GM19463 (cell line): Measurements from ENCODE around the gene PLCXD3.

ENCODE experiments used
- ATAC-seq: cut with Tn5 transposase; IDR thresholded peaks from one replicate; pipeline ENCODE4 v1.9.1; 2021; ENCODE audit warnings: mild to moderate bottlenecking, moderate library complexity; ENCODE audit not compliant: unreplicated experiment

The PLCXD3 gene

DNA sequence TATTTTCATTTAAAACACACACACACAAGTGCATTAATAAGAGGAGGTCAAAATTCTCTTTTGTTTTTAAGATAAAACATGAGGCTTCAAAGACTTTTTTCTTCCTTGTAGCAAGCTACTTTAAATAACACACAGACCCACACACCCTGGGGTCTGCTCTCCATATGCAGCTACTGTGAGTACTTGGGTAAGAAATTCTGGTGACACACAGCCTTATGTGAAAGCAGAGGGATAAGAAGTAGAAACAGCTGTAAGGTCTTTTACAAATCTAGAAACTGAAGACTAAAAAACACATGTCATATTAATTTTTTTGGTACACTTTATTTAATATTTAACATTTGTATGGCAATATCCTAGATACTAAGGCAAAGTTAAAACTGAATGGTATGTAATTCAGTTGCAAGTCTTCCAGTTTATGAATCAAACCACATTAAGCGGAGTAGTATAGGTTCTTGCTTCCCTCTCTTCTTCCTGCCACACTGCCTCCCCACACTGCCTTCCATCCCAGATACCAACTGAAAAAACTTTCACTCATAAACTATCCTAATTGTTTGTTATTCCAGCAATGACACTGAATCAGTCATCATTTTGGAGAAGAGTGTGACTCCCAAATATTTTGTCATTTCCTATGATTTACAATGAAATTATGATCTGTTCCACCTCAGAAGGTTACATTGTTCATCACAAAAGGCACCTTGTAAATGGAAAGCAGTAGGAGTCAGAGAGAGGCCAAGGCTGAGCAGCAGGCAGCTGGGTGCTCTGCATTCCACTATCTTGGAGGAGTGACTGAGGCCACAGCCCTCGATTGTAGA, 92.0 kb downstream of the PLCXD3 start:
- no peak for ATAC-seq

DNA sequence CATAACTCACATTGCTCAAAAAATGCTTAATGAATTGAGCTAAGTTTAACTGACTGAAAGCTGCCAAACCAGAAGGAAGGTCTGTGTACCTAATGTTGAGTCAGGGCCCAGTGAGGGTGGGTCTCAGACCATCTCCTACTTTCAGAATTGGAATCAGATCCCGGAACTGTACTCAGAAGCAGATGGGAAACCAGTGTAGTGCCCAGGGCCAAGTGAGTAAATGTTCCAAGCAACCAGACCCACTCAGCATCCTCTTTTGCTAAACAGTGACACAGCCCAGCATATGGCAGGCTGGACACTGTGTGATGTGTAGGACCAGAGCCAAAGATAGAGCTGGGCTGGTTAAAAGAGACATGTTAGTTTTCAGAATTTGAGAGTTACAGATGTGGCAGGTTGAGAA, 94.1 kb downstream of the PLCXD3 start:
- ATAC-seq = no peak

DNA sequence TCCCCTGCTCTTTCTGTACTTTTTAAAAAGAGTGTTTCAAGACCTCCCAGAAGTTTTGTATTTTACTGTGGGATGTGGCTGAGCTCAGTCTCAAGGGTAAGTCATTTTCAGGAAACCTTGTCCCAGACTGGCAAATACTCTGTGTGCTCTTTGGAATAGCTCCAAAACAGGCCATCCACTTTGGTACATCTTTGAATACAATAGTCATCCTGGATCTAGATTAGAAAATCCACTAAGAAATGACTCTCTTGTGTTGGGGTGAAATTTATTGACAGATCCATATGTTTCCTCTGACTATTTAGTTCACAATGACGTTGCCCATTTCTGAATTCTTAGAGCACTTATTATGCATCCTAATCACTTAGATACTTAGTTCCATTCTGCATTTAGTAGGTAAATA, 95.2 kb downstream of the PLCXD3 start:
- no peak for ATAC-seq

DNA sequence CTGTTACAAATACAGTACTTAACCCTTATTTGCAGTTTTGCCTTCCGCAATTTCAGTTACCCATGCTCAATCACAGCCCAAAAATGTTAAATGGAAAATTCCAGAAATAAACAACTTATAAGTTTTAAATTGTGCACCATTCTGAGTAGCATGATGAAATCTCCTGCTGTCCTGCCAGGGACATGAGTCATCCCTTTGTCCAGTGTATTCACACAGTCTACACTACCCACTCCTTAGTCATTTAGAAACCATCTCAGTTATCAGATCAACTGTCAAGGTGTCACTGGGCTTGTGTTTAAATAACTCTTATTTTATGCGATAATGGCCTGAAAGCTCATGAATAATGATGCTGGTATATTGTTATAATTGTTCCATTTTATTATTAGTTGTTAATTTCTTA, 95.8 kb downstream of the PLCXD3 start:
- ATAC-seq = no peak

DNA sequence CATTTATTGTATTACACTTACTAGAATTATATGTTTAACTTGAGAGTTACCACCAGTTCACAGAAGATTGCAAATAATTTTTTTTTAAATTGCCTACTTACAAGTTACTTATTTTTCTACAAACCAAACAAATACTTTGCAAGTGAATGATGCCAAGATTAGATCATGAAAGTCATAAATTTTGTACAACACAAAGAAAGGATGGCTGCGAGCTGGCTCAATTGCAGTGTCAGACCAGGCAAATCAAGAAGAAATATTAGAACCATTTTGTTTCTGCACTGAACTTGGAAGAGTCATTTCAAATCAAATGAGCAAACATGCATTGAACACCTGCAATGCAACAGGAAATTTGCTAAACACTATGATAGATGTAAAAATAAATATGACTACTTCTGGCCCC, 97.3 kb downstream of the PLCXD3 start:
- ATAC-seq = no peak

DNA sequence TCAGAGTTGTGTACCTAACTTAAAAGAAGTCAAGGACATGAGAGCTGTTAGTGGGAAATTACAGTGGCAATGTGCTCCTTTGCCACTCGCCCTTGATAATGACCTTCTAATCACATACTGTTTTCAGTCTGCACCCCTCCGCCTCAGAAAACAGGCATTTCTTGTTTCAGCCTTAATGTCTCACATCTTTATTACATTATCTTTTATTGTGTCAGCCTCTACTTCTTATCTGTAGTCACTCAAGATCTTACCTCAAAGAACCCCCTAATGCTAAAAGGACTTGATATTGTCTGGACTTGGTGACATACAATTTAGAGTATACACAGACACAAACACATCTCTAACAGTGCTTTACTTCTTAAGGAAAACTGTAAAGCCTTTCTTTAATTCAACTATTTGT, 97.9 kb downstream of the PLCXD3 start:
- ATAC-seq = no peak

DNA sequence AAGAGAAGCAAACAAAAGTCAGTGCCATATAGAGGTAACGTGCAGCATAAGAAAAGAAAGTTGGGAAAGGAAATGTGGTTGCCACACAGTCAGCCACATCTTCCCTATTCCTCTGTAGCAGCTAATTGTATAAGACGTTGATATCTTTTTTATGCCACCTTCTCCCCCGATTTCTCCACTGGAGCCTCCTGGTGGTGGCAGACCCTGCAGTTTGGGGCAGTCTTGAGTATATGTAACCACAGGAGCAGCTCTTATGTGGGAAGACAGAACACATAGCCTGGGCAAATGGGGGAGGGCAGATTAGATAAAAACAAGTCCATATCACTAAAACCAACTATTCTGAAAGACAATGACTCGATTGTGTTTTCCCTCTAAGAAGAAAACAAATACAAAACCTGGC, 99.7 kb downstream of the PLCXD3 start:
- ATAC-seq = no peak

DNA sequence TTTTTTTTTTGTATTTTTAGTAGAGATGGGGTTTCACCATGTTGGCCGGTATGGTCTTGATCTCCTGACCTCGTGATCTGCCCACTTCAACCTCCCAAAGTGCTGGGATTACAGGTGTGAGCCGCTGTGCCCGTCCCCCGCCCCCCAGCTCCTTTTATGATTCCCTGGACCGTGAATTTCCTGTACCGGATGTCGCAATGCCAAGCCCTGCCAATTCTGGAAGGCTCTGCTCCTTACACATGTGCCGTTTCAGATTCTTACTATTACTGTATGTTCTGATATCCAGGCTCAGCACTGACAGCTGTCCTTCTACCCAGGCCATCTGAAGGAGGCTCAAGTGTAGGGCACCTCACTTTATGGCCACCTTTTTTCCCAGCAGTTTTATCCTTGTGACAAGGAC, 100.1 kb downstream of the PLCXD3 start:
- no peak for ATAC-seq

DNA sequence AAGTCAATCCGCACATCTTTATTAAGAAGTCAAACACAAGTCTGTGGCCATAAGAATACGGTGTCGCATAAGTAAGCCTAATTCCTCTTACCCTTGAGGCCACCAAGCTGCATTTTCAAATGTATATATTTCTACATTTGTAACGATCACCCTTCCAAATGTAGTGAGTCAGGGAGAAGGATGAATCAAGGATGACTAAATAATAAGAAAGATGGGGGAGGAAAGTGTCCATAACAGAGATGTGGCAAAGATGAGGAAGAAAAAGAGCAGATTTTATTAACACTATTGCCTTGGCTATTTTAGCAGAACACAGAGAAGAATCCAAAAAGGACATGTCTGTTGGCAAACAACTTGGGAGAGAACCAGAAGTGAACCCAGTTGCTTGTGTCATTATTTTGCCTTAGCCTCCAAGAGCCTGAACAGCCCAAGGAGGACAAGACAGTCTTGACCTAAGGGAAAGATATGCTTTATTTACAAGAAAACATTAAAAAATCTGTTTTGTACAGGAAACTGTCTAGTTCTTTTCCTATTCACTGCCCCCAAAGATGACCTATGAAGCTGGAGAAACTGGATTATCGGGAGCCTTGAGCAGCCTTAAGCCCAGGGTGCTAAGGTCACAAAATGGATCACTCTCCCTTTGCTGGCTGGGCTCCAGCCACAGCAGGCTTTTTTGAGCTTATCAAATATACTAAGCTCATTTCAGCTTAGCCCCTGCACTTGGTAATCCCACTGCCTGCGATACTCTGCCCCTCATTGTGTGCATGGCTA, 101.5 kb downstream of the PLCXD3 start:
- ATAC-seq = no peak

DNA sequence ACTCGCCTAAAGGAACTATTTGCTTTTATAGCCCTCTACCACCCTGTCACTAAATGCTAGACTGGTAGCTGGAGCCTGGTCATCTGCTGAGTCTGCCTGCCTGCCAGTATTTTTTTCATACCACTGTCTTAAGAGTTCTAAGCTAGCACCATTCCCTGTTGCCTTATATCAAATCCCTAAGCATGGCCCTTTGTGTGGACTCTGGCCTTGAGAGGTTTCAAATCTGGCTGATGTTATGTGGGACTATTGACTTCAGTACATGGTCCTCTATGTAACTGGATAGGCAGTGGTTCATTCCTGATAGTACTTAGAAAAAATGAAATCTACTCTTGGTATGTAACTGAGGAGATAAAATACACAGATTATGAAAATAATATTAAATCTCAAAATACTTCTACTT, 103.5 kb downstream of the PLCXD3 start:
- no peak for ATAC-seq

DNA sequence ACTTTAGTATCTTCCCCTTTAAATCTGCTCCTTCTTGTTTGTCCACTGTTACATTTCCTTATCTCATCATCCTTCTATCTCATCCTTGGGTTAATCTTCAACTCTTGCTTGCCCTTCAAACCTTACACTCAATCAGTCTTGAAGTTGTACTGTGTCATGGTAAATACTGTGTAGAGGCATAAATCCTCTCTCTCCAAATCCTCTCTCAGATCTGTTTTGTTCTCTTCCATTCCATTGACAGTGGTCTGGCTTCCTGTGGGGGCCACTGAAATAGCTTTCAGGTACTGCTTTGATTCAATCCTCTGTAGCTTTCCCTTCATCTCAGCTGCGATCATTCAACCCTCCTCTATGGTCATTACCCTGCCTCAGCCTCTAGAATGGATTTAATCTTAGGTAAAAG, 104.0 kb downstream of the PLCXD3 start:
- no peak for ATAC-seq

DNA sequence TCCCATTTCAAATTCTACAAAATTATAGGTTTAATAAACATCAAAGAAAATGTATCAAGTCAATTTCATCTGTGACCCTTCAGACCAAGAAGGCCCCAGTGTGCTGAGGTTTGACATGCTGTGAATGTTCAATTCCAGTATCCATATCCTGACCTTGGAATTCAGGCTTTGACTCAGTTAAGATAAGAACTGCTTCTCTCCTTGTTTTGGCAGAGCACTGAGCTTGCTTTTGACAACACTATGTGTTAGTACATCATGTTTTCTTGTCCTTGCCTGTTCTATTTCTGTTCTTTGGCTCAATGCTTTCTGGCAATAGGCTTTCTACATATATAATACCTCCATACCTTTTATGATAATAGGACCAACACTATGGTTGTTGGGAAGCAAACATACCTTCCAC, 105.6 kb downstream of the PLCXD3 start:
- no peak for ATAC-seq

DNA sequence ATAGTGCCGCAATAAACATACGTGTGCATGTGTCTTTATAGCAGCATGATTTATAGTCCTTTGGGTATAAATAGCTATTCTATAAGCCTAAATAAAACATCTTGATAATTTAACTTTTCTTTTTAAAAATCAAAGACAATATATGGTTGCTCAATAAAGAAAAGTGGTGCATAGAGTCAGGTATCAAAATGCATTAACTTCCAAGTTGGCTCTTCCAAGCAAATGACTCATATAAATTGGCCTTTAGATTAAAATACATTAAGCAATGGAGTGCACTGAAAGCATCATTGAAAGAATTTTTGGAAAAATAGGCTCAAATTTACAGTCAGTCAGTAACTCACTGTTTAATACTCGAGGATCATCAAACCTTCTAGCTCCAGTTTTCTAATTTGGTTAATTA, 106.6 kb downstream of the PLCXD3 start:
- no peak for ATAC-seq

DNA sequence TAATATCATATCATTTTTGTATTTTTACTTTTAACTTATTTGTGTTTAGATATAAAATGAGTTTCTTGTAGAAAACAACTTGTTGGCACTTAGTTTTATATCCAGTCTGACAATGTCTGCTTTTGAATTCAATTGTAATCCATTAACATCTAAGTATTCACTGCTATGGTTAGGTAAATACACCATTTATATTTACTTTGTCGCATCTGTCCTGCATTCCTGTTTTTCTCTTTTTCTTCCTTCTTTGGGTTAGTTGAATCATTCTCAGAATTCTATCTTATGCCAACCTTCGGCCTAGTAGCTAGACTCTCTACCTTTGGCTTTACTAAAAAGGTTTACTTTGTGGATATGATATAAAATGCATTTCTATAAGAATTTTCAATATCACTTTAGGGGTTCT, 107.6 kb downstream of the PLCXD3 start:
- ATAC-seq = no peak

DNA sequence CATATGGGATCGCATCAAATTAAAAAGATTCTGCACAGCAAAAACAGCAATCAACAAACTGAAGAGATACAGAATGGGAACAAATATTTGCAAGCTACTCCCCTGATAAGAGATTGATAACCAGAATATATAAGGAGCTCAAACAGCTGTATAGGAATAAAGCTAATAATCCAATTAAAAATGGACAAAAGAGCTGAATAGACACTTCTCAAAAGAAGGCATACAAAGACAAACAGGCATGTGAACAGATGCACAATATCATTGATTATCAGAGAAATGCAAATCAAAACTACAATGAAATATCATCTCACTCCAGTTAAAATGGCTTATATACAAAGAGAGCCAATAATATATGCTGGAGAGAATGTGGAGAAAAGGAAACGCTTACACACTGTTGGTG, 110.6 kb downstream of the PLCXD3 start:
- no peak for ATAC-seq

DNA sequence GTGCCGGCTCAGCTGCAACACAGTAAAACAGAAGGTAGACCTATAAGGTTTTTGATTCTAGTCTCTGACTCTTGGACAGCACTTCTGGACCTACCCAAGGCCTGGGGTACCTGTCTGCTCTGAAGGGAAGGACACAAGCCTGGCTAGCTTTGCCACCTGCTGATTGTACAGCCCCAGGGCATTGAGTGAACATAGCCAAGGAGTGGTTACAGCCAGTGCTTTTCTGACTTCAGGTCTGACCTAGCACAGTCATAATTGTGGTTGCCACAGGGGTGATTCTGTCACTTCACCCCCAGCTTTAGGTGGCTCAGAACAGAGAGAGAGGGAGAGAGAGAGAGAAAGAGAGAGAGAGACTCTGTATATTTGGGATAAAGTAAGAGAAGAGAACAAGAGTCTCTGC, 118.4 kb downstream of the PLCXD3 start:
- no peak for ATAC-seq

DNA sequence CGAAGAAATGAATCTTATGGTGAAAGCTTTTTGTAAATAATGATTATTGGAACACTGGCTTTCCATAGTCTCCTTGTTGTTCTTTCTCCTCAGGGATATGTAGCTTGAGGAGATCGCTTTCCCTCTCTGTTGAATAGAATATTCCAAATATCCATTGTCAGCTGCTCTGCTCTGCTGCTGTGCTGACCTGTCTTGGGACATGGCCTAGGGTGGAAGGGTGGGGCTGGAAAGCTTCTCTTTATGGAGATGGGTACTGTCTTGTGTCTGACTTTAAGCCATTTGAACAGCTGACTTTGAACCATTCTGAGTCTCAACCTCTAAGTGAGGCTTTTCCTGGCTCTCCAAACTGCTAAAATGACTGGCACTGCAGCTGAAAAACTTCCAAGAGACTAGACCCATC, 135.8 kb downstream of the PLCXD3 start:
- ATAC-seq = no peak

DNA sequence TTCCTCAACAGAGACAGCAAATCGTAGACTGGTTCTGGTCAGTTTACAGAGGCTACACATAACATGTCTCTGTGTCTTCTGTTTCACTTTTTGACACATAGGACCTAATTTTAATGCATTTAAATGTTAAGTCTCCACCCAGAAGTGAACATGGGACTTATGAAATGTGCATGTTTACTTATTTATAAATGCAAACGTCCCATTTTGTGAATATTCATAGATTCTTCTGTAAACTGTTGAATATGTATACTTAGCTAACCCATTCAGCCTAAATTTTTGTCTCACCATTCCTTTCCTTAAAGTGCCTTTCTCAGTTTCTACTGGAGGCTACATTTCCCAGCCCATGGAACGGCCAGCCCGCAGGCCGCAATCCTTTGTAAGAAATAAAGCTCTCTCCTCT, 137.2 kb downstream of the PLCXD3 start:
- ATAC-seq = no peak

DNA sequence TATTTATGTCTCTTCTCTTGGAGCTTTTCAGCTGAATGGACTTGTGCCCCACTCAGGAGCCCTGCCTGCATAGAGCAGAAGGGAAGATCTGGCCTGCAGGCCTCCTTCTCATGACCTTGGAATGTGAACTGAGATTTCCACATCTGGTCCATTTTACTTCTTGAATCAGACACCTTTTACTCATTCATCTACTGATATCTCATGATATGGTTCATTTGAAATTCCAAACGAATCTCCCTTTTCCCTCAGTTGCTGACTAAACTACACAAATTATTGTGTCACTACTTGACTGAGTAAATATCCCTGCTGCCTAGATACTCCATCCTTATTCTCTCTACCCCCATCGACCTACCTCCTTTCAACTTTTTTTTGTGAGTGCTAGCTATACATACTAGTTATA, 138.7 kb downstream of the PLCXD3 start:
- no peak for ATAC-seq

DNA sequence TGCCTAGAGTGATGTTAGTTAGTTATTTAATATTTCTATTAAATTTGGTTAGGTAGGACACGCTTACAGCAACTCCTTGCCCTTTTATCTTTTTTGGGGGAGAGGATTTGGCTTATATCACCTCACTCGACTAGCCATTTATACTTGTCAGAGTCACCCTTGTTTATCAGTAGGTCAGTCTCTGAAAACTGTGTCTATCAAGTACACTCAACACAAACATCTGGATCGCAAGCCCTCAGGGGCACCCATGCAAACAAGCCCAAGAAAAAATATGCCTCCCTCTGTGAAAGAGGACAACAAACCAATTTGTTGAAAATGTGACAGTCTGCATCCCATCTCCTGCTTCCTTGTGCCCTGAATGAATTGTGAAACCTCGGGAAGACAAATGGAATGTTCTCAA, 139.9 kb downstream of the PLCXD3 start:
- ATAC-seq = no peak

DNA sequence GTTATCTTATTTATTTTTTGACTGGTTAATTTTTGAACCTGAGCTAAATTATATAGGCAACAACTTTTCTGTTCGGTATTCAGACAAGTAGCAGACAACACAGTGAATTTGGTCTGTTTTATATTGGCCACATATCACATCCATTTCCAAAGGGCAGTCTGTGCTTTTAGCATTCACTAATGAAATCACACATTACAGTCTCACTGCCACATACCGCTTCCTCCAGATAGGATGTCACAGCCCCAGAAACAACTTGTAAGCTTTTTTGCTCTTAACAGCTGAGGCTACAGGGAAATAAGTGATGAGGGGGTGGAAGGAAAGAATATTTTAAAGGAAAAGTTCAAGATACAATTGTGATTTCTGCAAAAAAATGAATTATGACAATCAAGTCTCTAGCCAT, 140.6 kb downstream of the PLCXD3 start:
- ATAC-seq = no peak

DNA sequence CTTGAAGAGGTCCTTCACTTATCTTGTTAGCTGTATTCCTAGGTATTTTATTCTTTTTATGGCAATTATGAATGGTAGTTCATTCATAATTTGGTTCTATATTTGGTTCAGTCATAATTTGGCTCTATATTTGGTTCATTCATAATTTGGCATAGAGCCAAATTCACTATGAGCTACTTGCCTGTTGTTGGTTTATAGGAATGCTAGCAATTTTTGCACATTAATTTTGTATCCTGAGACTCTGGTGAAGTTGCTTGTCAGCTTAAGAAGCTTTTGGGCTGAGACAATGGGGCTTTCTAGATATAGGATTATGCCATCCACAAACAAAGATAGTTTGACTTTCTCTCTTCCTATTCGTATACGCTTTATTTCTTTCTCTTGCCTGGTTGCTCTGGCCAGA, 142.2 kb downstream of the PLCXD3 start:
- no peak for ATAC-seq

DNA sequence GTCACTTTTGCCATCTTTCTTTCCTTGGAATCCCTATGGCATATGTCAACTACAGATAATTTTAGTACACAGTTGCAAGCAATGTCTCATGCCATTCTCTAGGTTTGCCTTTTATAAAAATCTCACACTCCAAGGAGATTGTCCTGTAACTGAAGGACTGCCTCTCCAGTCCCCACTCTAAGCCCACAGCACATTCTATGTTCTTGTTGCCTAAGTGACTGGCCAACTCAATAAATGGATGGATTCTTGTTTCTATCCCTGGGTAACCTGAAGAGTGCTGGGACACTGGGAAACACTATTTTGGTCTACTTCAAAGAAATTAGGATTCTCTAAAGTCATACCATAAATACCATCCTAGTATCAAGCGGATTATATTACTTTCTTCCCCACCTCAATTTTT, 145.0 kb downstream of the PLCXD3 start:
- no peak for ATAC-seq
